KG1 (cell line): Measurements from ENCODE around the gene COL18A1.
"Not testable (repeated sequence)": the region's sequence is repeated elsewhere in the genome, so short reads cannot be mapped to it uniquely, and the experiment has no call there.

Experiments
- DNase-seq: peaks from one replicate; lab custom pipeline; 2025; lab: John Stamatoyannopoulos, UW

The COL18A1 gene

DNA sequence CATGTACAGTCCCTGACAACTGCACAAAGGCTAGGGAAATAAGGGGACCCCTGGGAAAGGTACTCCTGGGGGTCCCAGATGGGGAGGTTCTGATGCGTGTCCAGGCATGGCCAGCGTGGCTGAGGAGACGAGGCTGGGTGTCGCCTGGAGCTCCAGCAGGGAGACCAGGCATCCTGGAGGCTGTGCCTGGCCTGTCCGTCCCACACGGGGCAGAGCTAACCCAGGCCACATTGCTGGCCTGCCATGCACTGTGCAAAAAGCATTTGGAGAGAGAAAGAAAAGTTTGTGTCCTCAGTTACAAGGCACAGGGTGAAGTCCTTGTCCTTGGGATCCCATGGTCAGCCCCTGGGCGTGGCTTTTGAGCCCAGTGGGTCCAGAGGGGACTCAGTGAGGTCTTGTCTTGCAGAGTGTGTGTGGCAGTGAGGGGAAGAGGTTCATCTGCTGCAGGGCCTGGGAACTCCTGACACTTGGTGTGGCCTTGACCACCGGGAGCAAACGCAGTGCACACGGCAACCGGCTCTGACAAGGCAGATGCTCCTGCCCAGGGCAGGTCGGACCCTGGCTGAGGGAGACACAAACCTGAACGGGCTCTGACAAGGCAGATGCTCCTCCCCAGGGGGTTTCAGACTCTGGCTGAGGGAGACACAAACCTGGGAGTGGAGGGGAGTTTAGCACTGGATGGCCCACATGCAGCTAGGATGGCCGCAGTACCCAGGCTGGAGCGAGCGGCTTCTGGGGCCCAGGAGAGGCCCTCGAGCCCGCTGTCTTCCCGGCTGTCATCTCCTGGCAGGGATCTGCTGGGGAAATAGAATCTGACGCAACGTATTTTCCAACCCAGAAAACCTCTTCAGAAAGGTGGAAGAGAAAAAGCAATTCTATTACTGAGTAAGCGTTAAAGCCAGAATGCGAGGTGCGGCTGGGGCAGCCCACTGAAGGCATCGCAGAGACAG lies 37.3 kb upstream of the COL18A1 start:
- no peak for DNase-seq

DNA sequence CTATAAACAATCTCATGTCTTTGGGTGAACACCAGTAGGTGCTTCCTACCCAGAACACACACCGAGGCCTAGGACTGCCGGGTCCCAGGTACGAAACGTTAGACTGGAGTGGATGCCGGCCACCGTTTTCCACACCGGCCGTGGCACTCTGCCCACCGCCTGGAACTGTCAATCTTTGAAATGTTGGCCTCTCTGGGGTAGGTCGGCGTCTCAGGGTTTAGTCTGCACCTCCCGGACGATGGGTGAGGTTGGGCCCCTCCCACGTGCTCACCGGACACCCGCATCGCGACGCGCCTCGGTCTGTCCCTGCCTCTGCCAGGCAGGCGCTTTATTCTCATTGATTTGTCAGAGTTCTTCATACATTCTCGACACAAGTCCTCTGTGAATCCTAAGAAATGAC lies 35.9 kb upstream of the COL18A1 start:
- DNase-seq: not testable (repeated sequence)

DNA sequence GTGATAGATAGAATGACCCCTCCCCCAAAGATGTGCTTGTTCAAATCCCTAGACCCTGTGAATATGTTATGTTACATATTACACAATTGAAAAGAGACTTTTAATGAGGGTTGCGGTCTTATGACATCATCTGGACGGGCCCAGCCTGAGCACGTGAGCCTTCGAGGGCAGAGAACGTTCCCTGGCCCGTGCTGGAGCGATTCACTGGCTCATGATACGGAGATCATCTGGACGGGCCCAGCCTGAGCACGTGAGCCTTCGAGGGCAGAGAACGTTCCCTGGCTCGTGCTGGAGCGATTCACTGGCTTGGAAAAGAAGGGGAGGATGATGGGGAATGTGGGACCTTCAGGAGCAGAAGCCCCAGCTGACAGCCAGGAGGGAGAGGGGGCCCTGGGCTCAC lies 34.4 kb upstream of the COL18A1 start:
- DNase-seq: no peak

GRCh38 chr21:45371081-45371480 lies 33.9 kb upstream of the COL18A1 start:
- DNase-seq: no peak

DNA sequence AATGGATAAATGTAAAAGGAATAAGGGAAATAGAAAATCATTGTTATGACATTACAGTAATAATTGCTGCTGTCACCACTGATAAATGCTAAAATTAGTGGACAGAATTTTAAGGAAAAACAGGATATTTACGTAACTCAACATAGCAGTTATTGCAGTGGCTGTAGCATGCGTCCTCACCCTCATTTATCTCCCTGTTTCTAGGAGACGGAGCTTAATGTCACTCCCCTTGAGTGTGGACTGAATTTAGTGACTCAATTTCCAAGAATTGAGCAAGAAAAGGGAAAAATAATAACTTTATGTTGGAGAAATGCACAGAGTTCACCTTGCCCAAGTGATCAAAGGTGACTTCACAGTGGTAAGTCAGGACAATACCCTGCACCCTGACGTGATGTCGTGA lies 33.3 kb upstream of the COL18A1 start:
- no peak for DNase-seq

DNA sequence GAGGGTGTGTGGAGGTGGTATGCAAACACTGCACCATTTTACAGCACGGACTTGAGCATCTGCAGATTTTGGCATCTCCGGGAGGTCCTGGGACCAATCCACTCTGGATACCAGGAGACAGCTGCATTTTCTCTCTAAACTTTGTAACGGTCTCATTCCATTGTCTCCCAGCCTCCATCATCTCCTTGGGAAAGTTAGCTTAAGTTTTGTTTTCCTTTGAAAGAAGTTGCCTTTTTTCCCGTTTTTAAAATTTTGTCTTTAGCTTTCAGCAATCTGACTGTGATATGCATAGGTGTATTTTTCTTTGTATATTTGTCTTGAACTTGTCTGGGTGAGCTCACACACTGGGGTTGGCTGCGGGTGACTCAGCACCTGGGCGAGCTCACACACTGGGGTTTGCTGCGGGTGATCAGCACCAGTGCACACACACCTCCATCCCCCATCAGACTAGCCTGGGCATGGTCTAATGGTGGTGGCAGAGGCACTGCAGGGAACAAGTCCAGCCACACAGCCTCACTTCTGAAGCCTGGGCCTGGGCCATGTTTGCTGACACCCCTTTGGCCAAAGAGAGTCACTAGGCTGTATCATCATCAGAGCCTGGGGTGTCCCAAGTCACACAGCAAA lies 32.1 kb upstream of the COL18A1 start:
- DNase-seq: no peak

DNA sequence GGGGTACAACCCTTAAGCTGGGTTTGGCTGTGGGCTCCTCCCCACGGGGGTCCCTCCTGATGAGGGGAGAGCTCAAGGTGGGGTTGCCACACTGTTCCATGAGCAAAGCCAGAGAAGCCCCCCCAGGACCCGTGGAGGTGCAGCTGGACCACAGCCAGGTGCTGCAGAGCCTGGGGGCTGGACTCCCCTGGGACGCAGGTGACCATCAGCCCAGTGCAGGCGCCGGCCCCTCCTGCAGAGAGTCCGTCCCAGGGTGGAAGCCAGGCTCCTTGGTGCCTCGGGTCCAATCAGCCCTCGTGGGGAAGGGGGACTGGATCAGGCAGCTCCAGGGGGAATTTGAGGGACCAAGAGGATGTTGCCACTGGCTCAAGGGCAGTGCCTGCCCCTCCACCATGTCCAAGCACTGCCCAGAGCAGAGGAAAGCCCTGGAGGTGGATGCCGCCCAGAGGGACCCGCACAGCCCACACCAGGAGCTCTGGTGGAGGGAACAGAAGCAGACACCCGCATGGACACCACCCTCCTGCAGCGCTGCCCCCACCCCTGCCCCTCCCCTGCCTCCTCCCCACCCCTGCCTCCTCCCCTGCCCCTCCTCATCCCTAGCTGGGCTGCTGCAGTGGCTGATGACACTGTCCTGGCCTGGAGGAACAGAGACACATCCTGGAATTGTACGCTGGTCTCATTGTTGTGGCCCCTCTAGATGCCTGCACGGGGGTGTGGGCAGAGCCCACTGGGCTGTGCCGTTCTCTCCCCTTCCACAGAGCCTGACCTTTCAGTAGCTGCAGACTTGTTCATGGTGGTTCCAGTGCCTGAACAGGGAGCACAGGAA lies 30.8 kb upstream of the COL18A1 start:
- no peak for DNase-seq

DNA sequence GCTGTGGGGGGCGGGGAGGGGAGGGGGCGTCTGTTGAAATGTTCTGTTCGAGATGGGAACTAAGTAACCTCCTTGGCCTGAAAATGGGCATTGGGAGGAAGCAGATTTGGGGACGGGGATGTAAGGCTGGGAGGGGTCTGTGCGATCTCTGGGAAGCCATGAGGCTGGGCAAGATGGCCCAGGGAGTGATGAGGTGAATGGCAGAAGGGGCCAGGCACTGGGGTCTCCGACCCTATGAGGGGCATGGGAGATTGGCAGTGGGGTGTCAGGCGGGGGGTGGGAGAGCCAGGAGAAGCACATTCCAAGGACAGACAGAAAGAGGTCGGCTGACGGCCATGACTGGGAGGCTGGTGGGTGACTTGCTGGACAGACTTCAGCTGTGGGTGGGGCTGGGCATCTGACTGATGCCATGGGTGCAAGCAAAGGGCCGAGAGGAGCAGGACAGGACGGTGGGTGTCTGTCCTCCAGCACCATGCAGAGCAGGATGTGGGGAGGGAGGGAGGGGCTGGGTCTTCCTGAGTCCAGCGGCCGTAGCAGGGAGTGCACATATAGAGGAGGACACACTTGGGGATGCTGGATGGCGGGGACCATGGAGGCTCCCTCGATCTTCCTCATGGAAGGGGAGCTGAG lies 30.0 kb upstream of the COL18A1 start:
- DNase-seq: no peak

DNA sequence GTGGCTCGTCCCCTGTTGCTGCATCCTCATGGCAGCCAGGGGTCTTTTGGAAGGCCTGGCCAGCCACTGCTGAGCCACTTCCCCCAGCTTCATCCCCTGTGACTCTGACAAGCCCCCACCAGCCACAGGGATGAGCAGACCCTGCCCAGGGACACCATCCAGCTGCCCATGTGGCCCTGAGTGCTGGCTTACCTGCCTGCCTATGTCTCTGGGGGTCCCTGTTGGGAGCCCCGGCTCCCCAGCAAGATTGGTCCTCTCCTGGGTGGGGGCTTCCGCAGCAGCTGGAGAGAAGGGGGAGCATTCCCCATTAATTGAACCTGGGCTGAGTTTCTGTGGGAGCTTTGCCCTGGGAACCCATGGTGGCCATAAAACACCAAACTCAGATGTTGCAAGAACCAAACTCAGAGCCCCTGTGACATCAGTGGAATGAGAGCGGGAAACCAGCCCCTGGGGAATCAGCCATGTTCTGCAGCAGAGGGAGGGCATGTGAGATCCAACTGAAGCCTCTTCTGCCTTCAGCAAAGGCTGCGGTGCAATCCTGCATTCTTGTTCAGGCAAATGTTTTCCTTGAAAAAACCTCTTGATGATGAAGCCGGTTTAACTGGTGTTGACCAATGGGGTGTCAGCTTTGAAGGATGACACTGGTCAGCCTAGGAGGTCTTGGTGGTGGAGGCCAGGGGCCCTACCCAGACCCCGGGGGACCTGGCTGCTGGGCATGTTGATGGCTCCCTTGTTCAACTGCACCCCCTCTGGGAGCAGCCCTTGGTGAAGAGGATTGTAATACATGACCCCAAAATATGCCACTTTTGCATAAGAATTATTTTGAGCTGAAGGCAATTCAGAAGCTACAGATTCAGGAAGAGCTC lies 28.3 kb upstream of the COL18A1 start:
- no peak for DNase-seq

DNA sequence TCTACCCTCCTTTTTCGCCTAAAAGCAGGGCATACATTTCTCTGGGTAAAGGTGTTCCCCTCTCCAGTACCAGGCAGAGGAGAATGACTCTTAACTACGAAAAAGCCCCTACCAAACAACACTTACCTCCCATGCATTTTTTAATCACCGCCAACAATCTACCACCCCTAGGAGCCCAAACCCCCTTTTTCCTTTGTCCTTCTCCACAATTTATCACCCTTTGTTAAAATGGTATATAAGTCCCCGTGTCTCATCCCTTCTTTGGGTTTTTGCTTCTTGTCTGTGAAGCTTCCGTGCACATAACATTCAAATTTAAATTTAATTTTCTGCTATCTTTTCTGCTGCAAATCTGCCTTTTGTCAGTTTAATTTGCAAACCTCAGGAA lies 27.6 kb upstream of the COL18A1 start:
- no peak for DNase-seq

DNA sequence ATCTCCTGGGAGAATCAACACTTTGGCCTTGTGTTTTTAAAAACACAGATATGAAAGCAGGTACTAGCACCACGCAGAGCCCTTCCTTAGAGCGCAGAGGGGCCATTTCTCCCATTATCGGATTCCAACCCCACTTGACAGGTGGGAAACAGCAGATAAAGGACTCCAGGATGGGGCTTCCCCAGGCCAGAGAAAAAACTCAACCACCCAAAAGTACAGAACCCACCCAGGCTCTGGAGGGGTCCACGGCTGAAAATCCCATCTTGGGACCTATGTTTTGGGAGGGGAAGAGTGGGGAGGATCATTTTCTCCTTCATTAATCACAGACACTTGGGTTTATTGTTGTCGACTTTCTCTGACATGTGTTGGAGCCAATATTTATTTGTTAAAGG lies 27.1 kb upstream of the COL18A1 start:
- DNase-seq: no peak

DNA sequence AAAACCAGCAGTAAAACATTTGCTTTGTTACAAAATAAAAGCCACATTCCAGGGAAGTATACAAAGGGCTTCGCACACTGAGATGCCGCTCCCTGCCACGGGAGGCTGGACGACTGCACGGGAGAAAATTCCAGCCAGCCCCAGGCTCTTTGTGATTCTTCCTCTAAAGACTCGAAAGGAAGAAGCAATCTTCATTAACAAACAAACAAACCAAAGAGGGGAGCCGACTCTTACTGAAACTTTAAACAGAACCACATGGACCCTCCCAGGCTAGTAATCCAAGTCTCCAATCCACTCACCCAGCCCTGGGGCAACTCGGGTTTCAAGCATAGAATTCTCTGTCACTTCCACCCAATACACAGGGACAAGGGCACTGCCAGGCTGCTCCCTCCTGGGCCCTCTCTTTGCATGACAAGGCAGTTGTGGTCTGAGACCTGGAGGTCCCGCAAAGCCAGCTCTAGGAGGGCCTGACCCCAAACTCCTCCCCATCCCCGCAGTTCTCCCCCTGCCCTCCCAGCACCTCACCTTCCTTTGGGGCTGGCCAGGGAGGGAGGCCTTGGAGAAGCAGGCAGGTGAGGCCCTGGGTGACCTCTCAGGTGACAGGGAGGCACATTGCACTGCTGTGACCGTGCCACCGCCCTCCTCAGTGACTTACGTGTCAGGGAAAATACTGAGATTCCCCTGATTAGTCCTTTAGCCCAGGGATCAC lies 26.6 kb upstream of the COL18A1 start:
- DNase-seq: no peak

DNA sequence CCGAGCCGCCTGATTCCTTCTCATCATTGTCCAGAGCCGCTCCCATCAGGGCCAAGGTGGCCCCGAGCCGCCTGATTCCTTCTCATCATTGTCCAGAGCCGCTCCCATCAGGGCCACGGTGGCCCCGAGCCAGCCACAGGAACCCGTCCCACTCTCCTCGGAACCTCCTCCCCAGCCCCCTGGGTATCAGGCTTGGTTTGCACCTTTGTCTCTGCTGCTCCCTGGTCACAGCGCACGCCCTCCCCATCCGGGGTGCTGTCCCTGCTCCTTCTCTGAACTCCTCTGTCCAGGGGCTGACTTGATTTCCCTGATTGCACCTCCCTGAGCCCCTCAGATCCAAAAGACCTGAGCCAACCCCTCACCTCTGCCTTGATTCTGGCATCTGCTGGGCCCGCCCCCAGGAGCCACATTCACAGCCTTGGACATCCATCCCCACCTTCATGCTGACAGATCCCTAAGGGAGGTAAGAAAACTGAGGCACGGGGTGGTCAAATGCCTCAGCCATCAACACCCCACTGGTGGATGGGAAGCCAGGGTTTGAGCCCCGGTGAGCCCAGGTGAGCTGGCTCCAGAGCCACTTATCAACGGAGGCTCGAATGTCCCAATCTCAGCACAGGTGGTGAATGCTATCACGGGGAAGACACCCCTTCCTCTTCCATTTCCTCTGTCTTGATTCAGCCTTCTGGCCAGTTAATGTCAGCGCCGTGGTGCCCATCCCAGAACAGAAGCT lies 25.6 kb upstream of the COL18A1 start:
- DNase-seq: no peak

DNA sequence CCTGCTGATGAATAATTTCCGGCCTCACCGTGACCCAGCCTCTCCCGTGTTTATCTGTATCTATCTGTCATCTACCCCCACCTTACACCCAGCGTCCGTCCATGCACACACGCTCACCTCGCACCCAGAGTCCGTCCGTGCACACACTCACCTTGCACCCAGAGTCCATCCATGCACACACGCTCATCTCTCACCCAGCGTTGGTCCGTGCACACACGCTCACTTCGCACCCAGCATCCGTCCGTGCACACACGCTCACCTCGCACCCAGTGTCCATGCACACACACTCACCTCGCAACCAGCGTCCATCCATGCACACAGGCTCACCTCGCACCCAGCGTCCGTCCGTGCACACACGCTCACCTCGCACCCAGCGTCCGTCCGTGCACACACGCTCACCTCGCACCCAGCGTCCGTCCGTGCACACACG lies 25.0 kb upstream of the COL18A1 start:
- DNase-seq: no peak

- DNase-seq: no peak
Measured at GRCh38 chr21:45380566-45380965, 24.4 kb upstream of the COL18A1 start.

GRCh38 chr21:45381036-45381787 lies 23.8 kb upstream of the COL18A1 start:
- no peak for DNase-seq

- DNase-seq: no peak
Measured at GRCh38 chr21:45381865-45382696, 22.9 kb upstream of the COL18A1 start.

- DNase-seq: no peak
Measured at GRCh38 chr21:45382697-45382997, 22.3 kb upstream of the COL18A1 start.
